DOHH2 (cell line): Measurements from ENCODE around the gene DHRS1.

Experiments used
- H3F3A ChIP-seq: fragments of 200-600 bp; sonication (generic), shearing (Covaris generic); 2 replicates; pipeline ENCODE4 v1.6.0; 2016; ENCODE audit warnings: antibody characterized with exemption, mild to moderate bottlenecking; ENCODE audit not compliant: control insufficient read depth, insufficient read depth
- H3K27ac ChIP-seq: fragments of 200-600 bp; sonication (generic); 2 replicates; pipeline ENCODE4 v1.5.1; 2014; ENCODE audit warnings: low read depth, mild to moderate bottlenecking, low read length, moderate library complexity
- H3K27me3 ChIP-seq: fragments of 200-600 bp; sonication (generic); 2 replicates; pipeline ENCODE4 v1.6.1; 2014; ENCODE audit warnings: mild to moderate bottlenecking, low read length, mixed read lengths; ENCODE audit not compliant: control insufficient read depth
- H3K36me3 ChIP-seq: fragments of 200-600 bp; sonication (generic); 2 replicates; pipeline ENCODE4 v1.6.1; 2014; ENCODE audit warnings: mild to moderate bottlenecking, low read length, moderate library complexity, mixed read lengths; ENCODE audit not compliant: control insufficient read depth
- H3K4me1 ChIP-seq: fragments of 200-600 bp; sonication (generic); 2 replicates; pipeline ENCODE4 v1.6.1; 2014; ENCODE audit warnings: mild to moderate bottlenecking, low read length, mixed read lengths; ENCODE audit not compliant: control insufficient read depth
- H3K4me2 ChIP-seq: fragments of 200-600 bp; sonication (generic); 2 replicates; pipeline ENCODE4 v1.6.0; 2014; ENCODE audit warnings: mild to moderate bottlenecking, low read length, moderate library complexity
- H3K4me3 ChIP-seq: fragments of 200-600 bp; sonication (generic); 2 replicates; pipeline ENCODE4 v1.5.1; 2014; ENCODE audit warnings: mild to moderate bottlenecking, low read length, mixed read lengths
- H3K79me2 ChIP-seq: fragments of 200-600 bp; sonication (generic); 2 replicates; pipeline ENCODE4 v1.6.1; 2014; ENCODE audit warnings: mild to moderate bottlenecking, low read length, mixed read lengths; ENCODE audit not compliant: control insufficient read depth
- H3K9me2 ChIP-seq: fragments of 200-600 bp; sonication (generic); replicated peaks from 2 replicates; pipeline ENCODE4 v1.6.1; 2014; ENCODE audit warnings: mild to moderate bottlenecking, low read length, mixed read lengths; ENCODE audit not compliant: control insufficient read depth
- H3K9me3 ChIP-seq: fragments of 200-600 bp; sonication (generic); 2 replicates; pipeline ENCODE4 v1.6.1; 2014; ENCODE audit warnings: antibody characterized with exemption, low read length, mixed read lengths; ENCODE audit not compliant: control insufficient read depth, insufficient read depth
- H4K20me1 ChIP-seq: fragments of 200-600 bp; sonication (generic); 2 replicates; pipeline ENCODE4 v1.6.0; 2014; ENCODE audit warnings: low read depth, mild to moderate bottlenecking, antibody characterized with exemption, low read length, moderate library complexity; ENCODE audit not compliant: control insufficient read depth, insufficient read depth
- EZH2phosphoT487 ChIP-seq: fragments of 200-600 bp; sonication (generic); IDR thresholded peaks from 2 replicates; pipeline ENCODE4 v1.6.1; 2017; ENCODE audit warnings: borderline replicate concordance, mild to moderate bottlenecking, antibody characterized with exemption, low read length, moderate library complexity, mixed read lengths
- TF ChIP-seq, protein P1 (sequence below): fragments of 200-600 bp; sonication (generic); IDR thresholded peaks from one replicate; pipeline ENCODE4 v1.5.1; 2014; ENCODE audit warnings: antibody characterized with exemption, mild to moderate bottlenecking, low read depth, low read length; ENCODE audit not compliant: poor library complexity, severe bottlenecking

DHRS1 gene

DNA sequence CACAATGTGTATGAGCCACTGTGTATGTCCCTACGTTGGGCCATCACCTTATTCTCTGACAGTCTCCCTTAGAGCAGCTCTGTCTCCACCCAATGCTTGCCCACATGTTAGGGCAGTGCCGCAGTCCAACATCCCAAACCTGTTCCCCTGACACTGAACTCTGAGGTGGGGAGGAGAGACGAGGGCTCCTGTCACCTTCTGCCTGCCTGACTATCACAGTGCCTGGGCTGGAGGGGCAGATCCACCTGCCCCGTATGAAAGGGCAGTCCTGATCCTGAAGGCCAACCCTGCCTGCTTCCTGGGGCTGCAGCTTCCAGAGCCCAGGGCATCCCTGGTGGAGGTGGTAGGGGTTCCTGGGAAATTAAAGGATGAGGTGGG is 38.8 kb downstream of the DHRS1 start:
- H3K36me3 ChIP-seq, result no peaks in the 10 kb centered on the region
- no peaks in the 10 kb centered on the region for H3K9me3 ChIP-seq
- no peaks in the 10 kb centered on the region for H3K79me2 ChIP-seq
- no peak overlapping the region for H3K4me3 ChIP-seq
- H3K27ac ChIP-seq, result no peak overlapping the region
- H3K27me3 ChIP-seq, result no peaks in the 10 kb centered on the region
- no peak overlapping the region for H3K4me2 ChIP-seq
- no peaks in the 10 kb centered on the region for H3K9me2 ChIP-seq
- TF ChIP-seq, protein P1, sequence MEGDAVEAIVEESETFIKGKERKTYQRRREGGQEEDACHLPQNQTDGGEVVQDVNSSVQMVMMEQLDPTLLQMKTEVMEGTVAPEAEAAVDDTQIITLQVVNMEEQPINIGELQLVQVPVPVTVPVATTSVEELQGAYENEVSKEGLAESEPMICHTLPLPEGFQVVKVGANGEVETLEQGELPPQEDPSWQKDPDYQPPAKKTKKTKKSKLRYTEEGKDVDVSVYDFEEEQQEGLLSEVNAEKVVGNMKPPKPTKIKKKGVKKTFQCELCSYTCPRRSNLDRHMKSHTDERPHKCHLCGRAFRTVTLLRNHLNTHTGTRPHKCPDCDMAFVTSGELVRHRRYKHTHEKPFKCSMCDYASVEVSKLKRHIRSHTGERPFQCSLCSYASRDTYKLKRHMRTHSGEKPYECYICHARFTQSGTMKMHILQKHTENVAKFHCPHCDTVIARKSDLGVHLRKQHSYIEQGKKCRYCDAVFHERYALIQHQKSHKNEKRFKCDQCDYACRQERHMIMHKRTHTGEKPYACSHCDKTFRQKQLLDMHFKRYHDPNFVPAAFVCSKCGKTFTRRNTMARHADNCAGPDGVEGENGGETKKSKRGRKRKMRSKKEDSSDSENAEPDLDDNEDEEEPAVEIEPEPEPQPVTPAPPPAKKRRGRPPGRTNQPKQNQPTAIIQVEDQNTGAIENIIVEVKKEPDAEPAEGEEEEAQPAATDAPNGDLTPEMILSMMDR, result no peak
- no peak for TF ChIP-seq EZH2phosphoT487
- H3K4me1 ChIP-seq, result no peaks in the 10 kb centered on the region
- no peaks in the 10 kb centered on the region for H4K20me1 ChIP-seq
- H3F3A ChIP-seq, result peaks cover 3% of the 10 kb centered on the region; the same call in 1 of the 2 replicates

DNA sequence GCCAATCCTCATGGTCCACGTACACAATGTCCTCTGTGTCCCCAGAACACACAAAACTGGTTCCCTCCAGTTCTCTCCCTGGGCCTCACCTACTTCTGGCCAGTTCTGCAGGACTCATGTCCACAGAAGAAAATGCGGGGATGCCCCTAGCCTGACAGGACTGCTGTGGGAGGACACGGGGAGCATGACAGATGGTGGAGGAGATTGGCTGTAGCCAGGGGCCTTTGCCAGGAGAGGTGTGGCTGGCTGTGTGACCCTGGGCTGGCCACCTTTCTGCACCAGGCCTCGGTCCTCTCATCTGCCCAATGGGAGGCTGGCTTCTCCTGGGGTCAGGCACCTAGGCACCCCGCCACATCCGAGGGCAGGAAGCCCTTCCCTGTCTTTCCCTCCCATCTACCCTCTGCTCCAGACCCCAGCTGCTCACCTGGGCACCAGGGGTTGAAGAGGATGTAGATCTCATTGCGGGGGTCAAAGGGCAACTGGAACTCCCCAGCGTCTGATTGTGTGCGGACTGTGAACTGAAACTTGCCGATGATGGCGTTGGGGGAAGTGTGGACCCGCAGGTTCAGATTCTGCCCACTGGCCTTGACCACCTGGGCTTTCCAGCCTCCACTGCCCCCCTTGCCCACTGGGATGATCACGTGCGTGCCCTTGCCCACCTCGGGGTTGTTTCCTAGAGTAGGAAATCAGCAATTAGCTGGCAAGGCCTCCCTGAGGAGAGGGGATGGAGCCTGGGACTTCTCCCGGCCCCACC is 39.4 kb downstream of the DHRS1 start:
- Histone ChIP-seq H3K4me1 (no peaks in the 10 kb centered on the region), H3K4me2 (no peak overlapping the region), H3K27me3 (no peaks in the 10 kb centered on the region), H3K79me2 (no peaks in the 10 kb centered on the region), H3K9me2 (no peaks in the 10 kb centered on the region), H3K27ac (no peak overlapping the region), H3K36me3 (no peaks in the 10 kb centered on the region), H3F3A (peaks cover 3% of the 10 kb centered on the region; the same call in 1 of the 2 replicates), H3K4me3 (no peak overlapping the region), H3K9me3 (no peaks in the 10 kb centered on the region), H4K20me1 (no peaks in the 10 kb centered on the region)
- no peak for TF ChIP-seq EZH2phosphoT487
- TF ChIP-seq, protein P1, result no peak

DNA sequence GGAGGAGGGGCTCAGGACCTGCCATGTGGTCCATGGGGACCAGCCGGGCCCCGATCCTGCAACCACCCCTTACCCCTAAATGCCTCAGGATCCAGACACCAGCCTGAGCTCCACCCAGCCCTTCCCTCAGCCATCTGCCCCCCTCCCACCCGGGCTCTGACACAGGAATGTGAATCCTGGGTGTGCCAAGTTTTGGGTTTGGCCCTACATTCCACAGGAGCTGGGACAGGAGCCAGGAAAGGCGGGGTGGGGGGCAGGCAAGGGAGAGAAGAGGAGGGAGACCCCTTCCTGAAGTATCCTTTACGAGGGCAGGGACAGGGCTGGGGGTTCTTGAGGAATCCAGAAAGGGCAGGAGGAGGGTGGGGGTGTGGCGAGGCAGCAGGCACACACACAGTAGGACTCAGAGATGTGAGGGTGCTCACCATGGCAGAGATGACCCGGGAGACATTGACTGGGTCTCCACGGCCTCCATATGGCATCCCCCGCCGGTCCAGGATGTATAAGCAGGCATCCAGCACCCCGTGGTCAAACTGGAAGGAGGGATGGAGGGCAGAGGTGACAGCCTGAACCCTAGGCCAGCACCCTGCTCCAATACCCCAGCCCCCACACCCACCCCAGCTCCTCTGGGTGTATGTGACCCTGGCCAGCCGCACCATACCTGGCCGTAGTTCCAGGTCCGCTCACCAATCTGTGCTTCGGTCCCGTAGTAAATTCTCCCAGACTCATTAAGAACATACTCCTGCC is 40.1 kb downstream of the DHRS1 start:
- Histone ChIP-seq H3K27me3 (no peaks in the 10 kb centered on the region), H3K9me3 (no peaks in the 10 kb centered on the region), H3K9me2 (no peaks in the 10 kb centered on the region), H3K4me1 (no peaks in the 10 kb centered on the region), H3F3A (peaks cover 3% of the 10 kb centered on the region; the same call in 1 of the 2 replicates), H3K4me3 (no peak overlapping the region), H3K27ac (no peak overlapping the region), H4K20me1 (no peaks in the 10 kb centered on the region), H3K4me2 (no peak overlapping the region), H3K36me3 (no peaks in the 10 kb centered on the region), H3K79me2 (no peaks in the 10 kb centered on the region)
- TF ChIP-seq, protein P1, result no peak
- TF ChIP-seq EZH2phosphoT487, result no peak
